DMS 273 (cell line): ENCODE measurements around the gene CBY1.

Experiments used
- DNase-seq: peaks from one replicate; lab custom pipeline; 2025; ENCODE audit not compliant: unreplicated experiment; lab: John Stamatoyannopoulos, UW

The CBY1 gene

GRCh38 chr22:38720350-38720749 is 63.9 kb downstream of the CBY1 start:
- DNase-seq = no peak

- no peak for DNase-seq
Observed at GRCh38 chr22:38721551-38721950, 65.1 kb downstream of the CBY1 start.
